Activated CD4-positive, CD25-positive, alpha-beta regulatory T cell (primary cell): Measurements from ENCODE around the gene TP53I11.

Experiments used
- DNase-seq, 4 experiments: peaks; one replicate each; lab custom pipeline; 2025; lab: John Stamatoyannopoulos, UW

The TP53I11 gene

DNA sequence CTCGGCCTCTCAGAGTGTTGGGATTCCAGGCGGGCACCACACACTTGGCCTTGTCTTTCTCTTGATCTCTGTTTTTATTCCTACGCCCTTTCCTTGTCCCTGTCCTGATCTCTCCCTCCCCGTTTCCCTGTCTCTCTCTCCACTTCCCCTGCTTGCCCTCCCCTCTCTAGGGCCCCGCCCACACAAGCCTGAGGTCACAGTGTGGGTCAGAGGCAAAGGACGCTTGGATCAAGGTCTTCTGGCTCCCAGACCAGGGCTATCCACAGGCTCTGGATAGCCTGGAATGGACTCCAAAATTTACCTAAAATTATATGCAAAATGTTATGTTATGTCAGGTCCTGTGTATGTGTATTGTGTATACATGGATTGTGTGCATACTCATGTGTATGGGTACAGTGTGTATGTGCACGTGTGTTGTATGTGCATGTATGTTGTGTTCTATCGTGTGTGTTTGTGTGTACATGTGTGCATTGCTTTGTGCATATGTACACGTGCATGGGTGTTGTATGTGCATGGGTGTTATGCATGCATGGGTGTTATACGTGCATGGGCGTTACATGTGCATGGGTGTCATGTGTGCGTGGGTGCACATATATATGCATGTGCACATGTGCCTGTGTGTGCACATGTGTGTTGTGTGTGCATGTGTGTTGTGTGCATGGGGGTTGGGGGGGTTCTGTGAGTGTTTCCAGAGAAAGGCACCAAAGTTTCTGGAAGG, 38.3 kb downstream of the TP53I11 start:
- DNase-seq: no peak

DNA sequence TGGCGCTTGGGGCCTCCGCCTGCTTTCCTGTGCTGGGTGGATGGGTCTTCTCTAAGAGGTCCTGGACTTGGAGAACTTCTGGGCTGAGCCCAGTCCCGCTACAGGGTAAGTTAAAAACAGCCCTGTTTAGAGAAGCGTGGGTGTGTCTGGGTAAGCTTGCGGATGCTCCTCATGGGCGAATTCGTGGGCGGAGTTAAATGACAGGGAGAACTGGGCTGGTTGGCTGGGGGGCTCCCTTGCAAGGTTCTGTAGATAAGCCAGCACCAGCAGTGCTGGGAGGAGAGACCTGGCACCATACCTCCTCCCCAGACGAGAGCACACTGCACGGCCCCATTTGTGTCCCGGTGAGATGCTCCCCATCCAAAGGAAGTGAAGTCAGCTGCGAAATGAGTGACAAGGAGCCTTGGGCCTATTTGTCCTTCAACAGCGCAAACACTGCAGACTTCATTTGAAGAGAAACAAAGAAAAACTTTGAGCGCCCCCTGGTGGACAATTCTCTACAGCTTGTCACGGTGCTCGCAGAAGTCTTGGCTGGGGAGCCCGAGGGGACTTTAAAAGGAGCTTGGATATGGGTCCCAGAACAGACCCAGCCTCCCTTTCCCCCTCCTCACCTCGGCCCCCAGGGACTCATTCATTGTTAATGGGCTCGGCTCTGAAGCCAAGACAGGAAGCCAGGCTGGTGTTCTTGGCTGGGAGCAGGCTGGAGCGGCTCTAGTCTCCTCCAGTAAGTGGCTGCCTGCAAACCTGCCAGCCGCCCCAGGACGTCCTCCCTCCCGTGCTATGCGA, 39.5 kb downstream of the TP53I11 start:
- DNase-seq: peak; percentile 64 to 81 (median 74)

DNA sequence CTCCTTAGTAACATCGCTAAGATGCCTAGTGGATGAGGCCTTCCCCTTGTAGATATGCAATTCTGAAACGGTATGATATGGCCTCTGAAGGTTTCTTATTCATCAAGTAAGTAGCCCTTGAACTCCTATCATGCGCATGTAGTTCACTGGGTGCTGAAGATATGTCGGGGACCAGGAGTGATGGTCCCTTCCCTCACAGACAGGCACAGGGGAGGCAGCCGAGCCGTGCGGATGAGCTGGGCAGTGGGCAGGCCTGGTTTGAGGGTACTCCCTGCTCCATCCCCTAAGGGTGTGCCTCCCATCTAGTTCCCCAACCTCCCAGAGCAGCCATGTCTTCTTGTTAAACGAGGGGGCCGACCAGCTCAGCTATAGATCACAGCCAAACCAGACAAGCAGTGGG, 40.1 kb downstream of the TP53I11 start:
- no peak for DNase-seq

DNA sequence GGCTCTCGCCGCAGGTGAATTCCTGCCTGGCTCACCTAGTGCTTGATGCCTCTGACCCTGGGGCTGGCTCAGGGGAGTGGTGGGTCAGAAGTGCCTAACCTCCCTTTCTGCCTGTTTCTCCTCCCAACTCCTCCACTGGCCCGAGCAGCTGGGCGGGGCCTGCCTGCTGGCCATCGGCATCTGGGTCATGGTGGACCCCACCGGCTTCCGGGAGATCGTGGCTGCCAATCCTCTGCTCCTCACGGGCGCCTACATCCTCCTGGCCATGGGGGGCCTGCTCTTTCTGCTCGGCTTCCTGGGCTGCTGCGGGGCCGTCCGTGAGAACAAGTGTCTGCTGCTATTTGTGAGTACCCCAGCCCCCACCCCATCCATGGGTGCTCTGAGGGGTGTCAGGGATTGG, 41.1 kb downstream of the TP53I11 start:
- no peak for DNase-seq

DNA sequence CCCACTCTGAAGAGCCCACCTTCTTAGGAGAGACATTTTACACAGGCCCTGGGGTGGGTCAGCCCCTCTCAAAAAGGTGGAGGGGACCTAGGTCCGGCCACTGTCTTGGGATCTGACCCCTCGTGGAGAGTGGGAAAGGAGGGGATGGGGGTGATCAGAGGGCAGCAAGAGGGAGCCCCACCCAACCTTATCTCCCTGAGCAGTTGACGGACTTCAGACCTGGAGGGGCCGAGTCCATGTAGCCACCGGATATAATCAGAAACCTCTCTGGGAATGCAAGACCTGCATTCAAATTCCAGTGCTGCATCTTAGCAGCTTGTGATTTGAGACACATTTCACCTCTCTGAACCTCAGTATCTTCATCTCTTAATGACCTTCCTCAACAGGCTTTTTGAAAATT, 44.0 kb downstream of the TP53I11 start:
- no peak for DNase-seq

DNA sequence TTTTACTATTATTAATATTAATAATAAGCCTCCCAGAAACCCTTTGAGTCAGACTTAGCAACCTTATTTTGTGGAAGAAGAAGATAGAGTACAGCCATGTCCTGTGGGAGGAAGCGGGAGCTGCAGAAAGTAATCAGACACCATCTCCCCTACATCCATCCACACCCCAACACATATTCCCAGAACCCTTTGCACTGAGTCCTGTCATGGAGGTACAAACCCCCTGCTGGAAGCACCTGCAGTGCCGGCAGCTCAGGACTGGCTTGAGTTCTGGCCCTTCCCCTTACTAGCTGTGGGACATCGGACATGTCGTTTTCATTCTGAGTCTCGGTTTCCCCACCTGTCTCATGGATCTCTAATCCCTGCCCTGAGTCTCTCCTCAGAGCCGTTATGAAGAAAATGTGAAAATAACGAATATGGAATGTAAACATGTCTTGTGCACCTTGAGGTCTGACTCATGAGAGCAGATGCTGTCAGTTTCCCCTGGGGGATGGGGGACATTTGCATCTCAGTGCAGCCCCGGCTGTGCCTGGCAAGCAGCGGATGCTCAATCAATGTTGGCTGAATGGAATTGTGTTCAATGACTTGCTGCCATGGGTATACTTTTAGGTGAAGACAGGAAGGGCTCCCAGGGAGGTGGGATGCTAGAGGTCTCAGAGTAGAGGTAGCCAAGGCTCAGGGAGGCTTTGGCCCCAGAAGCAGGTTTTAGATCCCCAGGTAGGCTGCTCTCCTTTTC, 45.4 kb downstream of the TP53I11 start:
- DNase-seq: no peak

DNA sequence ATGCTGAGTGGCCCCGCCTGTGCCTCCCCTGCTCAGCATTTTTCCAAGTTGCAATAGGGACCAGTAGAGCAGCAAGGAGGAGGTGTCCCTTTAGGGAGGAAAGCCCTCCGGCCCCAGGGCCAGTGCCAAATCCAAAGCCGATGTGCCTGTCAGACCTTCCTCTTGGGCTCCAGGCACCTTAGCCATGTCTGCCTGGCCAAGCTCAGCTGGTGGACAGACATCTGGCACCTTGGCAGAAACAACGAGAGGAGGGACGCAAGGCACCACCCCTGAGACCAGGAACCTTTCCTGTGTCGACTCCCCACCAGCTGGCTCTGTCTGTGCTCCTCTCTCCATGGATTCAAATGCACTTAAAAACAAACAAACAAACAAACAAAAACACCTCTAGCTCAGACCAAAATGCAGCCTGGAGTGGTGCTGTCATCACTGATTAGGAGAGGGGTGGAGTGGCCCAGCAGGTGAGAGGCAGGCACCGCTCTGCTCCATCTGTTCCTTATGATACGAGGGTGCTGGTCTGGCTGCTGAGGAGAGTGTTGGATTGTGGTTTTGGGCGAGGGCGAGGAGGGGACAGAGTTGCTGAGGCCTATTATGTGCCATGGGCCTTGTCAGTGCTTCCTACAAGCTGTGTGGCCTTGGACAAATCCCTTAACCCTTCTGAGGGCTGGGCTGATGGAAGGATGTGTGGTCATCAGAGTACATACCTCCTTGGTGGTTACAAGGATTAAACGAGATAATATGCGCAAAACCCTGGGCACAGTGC, 46.2 kb downstream of the TP53I11 start:
- DNase-seq: no peak

DNA sequence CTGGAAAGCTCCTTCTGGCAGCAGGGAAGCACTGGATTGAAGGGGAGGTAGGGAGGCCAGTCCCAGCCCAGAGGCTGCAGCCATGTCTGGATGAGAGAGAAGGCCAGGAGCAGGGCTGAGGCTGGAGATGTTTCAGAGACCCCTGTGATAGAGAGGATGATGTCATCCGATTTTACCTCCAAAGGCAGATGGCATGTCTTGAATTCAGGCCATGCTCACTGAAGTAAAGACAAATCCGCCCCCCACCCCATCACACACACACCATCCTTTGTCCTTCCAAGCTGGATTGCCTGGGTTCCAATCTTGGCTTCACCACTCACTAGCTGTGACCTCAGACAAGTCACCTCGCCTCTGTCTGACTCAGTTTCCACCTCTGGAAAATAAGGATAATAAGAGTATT, 47.2 kb downstream of the TP53I11 start:
- DNase-seq: no peak

DNA sequence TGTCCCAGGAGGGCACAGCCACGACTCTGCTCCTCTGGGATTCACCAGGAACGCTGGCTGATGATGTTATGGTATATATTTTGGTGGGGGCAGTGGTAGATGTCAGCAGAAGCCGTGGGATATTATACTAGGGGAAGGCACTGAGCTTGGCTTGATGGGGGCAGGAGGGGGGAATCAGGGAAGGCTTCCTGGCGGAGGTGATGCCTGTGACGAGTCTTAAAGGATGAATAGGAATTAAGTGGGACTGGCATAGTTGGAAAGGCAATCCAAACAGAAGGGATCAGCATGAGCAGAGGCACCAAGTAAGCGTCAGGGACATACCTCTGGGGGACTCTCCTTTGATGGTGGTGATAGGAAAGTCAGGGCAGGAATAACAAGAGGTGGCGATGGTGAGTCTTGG, 47.6 kb downstream of the TP53I11 start:
- DNase-seq: no peak

DNA sequence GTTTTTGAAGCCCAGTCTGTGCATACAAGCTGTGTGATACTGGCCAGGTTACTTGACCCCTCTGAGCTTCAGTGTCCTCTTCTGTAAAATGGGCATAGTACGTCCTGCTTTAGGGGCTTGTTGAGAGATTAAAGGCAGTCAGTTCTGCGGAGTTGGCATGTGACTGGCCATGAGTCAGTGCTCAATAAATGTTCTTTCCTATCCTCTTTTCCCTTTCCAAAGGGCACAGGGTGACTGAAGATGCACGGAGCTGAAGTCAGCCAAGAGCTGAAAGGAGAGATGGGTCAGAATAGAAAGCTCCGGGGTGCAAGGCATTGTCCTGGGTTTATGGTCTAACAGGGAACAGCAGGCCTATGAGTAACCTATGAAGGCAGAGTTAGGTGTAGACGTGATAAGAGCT, 48.9 kb downstream of the TP53I11 start:
- no peak for DNase-seq

DNA sequence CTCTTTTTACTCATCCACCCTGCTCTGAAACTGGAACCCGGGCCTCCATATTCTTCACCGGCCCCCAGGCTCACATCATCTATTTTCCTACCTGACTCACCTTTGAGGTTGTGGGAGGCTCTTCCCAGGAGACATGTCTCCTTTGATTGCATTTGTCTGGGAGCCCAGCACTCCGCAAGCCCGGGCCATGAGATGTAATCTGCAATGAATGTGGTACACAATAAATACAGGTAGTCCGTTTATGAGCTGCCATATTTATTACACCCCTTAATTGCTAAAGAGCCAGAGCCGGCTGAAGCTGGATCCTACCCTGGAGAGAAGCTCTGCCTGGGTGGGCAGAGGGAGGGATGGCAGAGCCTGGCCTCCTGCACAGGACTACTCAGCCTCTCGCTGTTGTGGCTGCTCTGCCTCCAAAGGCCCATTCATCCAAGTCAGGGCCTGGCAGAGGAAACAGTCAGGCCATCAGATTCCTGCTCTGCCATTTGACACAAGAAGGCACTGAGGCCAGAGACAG, 49.5 kb downstream of the TP53I11 start:
- DNase-seq: no peak

DNA sequence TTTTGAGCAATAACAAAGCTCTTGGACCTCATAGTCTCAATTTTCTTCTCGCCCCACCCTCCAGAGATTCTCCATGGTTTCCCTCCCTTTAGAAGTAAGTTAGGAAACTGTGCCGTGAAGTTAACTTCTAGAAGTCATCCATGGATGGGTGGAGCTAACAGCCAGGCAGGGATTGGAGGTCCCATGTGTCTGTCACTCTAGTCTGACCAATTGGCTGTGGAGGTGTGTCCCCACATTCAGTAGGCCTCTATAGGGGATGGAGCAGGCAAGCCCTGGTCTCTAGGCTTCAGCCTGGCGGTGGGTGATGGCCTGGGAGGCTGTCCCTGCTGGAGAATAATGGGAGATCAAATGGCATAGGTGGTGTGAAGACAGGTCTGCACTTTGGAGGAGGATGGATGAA, 50.7 kb downstream of the TP53I11 start:
- no peak for DNase-seq

DNA sequence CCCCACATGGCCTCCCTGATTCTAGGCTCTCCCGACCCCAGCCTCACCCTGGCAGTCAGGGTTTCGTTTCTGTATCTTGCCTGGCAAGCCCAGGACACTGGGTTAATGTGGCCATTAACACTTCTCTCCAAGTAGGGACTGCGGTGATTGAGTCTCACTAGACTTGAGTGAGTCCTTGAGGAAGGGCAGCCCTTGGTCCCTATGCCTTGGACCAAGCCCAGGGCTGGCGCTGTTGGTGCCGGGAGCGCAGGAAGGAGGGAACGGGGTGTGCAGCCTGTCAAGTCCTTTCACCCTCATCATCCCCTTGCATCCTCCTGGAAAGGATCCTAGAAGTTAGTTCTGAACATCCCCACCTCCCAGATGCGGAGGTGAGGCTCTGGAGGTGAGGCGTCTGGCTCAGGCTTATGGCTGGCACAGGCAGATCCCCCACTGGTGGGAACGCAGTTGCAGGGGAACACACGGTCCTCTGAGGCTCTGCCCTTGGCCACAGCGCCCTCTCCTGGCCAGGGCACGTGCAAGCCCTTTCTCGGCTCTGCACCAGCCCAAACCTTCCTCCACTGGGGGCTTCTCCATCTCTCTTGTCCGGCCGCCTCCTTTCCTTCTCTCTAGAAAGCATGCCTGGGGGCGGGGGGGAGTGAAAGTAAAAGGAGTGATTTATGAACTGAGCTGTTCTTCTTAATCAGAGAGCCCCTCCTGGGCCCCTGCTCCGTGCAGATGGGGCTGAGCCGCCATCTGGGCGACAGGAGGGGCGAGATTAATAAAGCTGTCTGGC, 56.7 kb downstream of the TP53I11 start:
- peak in 3 of 4 experiments; percentile 6 to 19 (median 13) for DNase-seq

DNA sequence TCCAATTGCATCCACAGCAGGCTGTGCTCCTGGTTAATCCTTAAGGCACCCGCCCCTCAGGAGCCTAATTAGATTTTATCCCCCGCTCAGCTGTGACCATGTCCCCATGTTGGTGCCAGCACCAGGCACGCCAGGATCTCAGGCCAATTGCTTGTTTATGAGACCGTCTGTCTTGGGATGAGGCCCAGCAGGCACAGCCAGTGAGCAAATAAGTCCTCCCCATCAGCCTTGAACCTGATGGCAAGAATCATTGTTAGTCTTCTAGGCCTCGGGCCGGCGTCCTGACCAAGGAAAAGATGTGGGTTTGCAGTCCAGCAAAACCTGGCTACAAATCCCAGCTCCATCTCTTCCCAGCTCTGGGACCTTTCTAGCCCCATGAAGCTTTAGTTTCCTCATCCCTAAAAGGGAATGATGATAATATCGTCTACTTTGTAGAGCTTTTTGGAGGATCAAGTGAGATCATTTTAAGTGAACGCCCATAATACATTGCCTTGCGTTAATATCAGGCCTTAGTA, 57.3 kb downstream of the TP53I11 start:
- DNase-seq: no peak

DNA sequence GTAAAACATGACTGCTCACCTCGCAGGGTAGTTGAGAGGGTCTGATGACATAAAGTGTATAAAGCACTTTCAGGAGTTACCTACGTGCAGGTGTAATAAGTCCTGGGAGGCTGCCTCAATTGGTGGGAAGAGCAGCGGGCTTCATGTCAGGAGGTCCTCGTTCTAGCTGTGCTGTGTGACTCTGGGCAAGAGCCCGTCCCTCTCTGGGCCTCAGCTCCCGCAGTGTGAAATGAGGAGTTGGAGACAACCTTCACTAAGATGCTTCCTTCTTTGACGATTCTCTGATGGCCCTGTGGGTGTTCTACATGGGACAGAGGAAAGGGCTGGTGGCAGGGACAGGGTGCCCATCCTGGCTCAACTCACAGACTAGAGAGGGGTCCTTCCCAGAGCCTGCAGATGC, 57.8 kb downstream of the TP53I11 start:
- DNase-seq: no peak

DNA sequence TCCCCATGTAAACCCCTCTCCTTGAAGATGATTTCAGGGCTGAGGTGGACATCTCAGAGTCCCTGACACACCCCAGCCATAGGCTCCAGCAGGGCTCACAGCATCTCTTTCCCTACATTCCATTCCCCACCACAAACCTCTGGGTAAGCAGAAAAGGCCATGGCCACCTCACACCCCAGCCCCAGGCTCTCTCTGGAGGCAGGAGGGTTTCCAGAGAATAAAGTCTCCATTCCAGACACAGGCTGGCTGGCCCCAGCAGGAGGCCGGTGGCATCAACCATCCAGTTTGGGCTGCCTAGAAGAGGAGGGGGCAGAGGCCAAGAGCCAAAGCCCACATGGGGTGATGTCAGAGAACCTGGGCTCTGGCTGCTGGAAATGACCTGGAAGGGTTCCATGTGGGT, 61.4 kb downstream of the TP53I11 start:
- DNase-seq: no peak

DNA sequence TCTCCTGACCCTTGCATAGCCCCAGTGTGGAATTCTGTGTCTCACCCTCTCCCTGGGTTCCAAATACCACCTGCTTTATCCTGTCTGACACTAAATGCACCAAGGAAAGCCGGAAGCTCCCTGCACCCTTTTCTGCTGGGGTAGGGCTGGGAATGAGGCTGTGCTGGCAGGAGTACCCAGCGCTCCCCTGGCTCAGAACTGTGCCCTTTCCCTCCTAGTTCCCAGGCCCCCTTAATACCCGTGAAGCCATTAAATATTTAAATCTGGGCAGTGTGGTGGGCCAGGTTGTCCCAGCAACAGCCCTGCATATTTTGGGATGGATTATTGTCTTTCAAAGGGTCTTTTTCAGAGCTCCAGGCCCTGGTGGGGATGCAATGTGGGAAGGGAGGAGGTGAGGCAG, 63.0 kb downstream of the TP53I11 start:
- DNase-seq: no peak

DNA sequence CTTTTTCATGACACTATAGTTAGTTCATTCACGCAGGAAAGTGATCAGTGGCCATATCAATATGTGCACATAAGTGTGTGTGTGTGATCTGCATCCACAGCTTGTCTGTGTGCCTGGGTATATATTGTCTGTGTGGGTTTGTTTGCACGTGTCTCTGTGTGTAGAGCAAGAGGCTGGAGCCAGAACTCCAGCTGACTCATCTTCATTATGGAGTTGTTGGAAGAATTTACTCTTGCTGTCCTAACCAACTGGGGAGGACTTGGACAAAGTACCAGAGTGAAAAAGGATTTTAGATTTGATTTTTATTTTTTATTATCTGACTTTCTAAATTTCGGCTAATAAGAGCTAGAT, 63.9 kb downstream of the TP53I11 start:
- no peak for DNase-seq

DNA sequence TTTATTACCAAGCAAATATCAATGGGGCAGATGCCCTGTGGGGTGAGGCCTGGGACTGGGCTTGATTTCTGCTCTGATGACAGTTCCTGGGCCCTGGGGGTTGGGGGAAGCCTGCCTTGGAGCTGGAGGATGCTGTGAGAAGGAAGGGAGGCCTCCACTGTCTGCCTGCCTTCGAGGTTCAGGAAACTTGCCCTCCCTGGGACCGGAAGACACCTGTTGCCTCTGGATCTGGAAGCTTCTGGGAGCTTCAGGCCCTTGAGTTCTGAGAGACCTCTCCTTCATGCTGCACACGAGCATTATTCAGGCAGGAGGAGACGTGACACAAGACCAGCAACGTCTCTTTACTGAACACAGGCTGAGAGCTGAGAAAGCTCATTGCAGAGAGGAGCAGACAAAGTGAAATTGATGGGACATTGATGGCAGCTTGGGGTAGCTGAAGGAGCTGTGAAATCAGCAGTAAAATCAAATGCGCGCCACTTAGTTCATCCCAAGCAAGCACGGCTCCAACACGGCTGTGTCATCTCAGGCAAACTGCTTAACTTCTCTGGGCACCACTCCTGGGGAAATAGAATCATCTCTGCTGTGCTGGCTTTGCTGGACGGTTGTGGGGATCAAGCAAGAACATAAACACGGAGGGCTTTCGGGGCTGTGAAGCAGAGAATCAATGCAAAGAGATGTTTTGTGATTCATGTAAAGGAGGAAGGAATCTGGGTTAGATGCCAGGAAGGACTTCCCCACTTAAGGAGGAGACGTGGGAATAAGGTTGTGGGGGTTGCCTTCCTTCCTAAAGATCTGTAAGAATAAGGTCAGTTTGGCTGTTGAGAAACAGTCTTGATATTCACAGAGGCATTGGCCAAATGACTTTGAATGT, 64.5 kb downstream of the TP53I11 start:
- DNase-seq: no peak
